Spleen (tissue), 11 donors: ENCODE measurements around the gene NXPH4. TPM values are rescaled to one million over a fixed set of nuclear protein-coding genes. Genes with fewer than 3 reads are reported as not detected.

Experiments used
- DNase-seq: peaks from one replicate; pipeline ENCODE4 v3.0.0-alpha.2; 2020
- H3K27ac ChIP-seq, 8 donors: fragments of 200-600 bp; sonication (generic) in 7 of 8; 1 replicate in 4 of 8; 2 replicates in 4 of 8; pipeline versions ENCODE4 v1.5.0 to v1.8.0; 2016 to 2021; ENCODE audit warnings: inconsistent platforms in 4 of 8, mild to moderate bottlenecking in 4 of 8, moderate library complexity in 1 of 8
- H3K27me3 ChIP-seq, 7 donors: fragments of 200-600 bp; sonication (generic) in 6 of 7; replicated peaks in 1 of 7; 1 replicate in 4 of 7; 2 replicates in 3 of 7; pipeline versions ENCODE4 v1.5.0 to v1.8.0; 2016 to 2021; ENCODE audit warnings: inconsistent platforms in 3 of 7, mild to moderate bottlenecking in 1 of 7
- H3K36me3 ChIP-seq, 6 donors: fragments of 200-600 bp; sonication (generic) in 5 of 6; 1 replicate in 4 of 6; 2 replicates in 2 of 6; pipeline versions ENCODE4 v1.5.0 to v1.8.0; 2016 to 2021; ENCODE audit warnings: inconsistent platforms in 2 of 6
- H3K4me1 ChIP-seq, 6 donors: fragments of 200-600 bp; sonication (generic) in 5 of 6; 1 replicate in 3 of 6; 2 replicates in 3 of 6; pipeline versions ENCODE4 v1.5.0 to v1.8.0; 2016 to 2021; ENCODE audit warnings: inconsistent platforms in 3 of 6
- H3K4me3 ChIP-seq, 8 donors: fragments of 200-600 bp; sonication (generic) in 7 of 8; 1 replicate in 4 of 8; 2 replicates in 4 of 8; pipeline versions ENCODE4 v1.5.0 to v1.8.0; 2016 to 2021; ENCODE audit warnings: inconsistent platforms in 4 of 8, mild to moderate bottlenecking in 4 of 8, moderate library complexity in 2 of 8
- H3K9me3 ChIP-seq, 8 donors: fragments of 200-600 bp; sonication (generic) in 7 of 8; 1 replicate in 4 of 8; 2 replicates in 4 of 8; pipeline versions ENCODE4 v1.5.0 to v1.8.0; 2016 to 2021; ENCODE audit warnings: inconsistent platforms in 4 of 8
- POLR2A ChIP-seq, 3 donors: fragments of 450-650 bp; IDR thresholded peaks; one replicate each; pipeline ENCODE4 v1.5.1; 2017; ENCODE audit warnings: antibody characterized with exemption in 3 of 3, mild to moderate bottlenecking in 1 of 3
- POLR2AphosphoS5 ChIP-seq, 3 donors: sonication (generic); formaldehyde crosslinking; IDR thresholded peaks; one replicate each; pipeline ENCODE4 v1.5.1; 2017; ENCODE audit warnings: antibody characterized with exemption in 3 of 3
- WGBS, 5 donors: extraction: QIAGEN DNeasy Blood & Tissue Kit in 3 of 5; methylation state at CpG; one replicate each; pipeline versions ENCODE4 v1.1.5 to v1.1.7; 2013 to 2018; 5-methylcytosine and 5-hydroxymethylcytosine counted together
- intact Hi-C: fragments of 100-400 bp; cut with DNase I; formaldehyde crosslinking; loops from one replicate; pipeline ENCODE4 v1.15.0; 2023; ENCODE audit warnings: low total_unique reads
- polyA plus RNA-seq, 3 donors: library from polyadenylated mRNA; stranded (reverse); fragments of 200-250 nt; gene quantifications; one replicate each; pipeline ENCODE4 v1.2.1, GENCODE V29; 2013
- total RNA-seq, 7 donors: library from RNA; depleted of rRNA in 3 of 7; stranded (reverse); fragments of >200 nt in 3 of 7; fragmentation: NEBNext Ultra II Directional in 4 of 7; extraction: Animal tissue kit (Norgen Biotek cat#: 25700) in 4 of 7; gene quantifications; one replicate each; pipeline versions ENCODE4 v1.1.0 to v1.2.1, GENCODE V29; 2016 to 2021
- TF ChIP-seq, protein P1 (sequence below), 11 experiments: fragments of 200-600 bp in 7 of 11; fragments of 450-650 bp in 4 of 11; sonication (generic) in 4 of 11; IDR thresholded peaks in 8 of 11; conservative IDR thresholded peaks in 3 of 11; 1 replicate in 7 of 11; 2 replicates in 4 of 11; pipeline versions ENCODE4 v1.4.0 to v1.8.0; 2016 to 2021; ENCODE audit warnings: antibody characterized with exemption in 11 of 11, inconsistent platforms in 4 of 11, mild to moderate bottlenecking in 1 of 11
- donor health status: healthy with polysubstance abuse.
- donor health status: DM: no; HTN: no; CAD: no; lungs with moderate emphysema.
- donor health status: DM: no; HTN: no; CAD: no.
- donor health status: Bipolar disorder and iron deficiency.
- donor health status: healthy.
- donor health status: DM: no; HTN: no; CAD: no.
- donor health status: DM: yes; HTN: yes; CAD: no.

Gene NXPH4
- total and polyA plus RNA-seq, 10 donors = 0.11 to 0.60 (median 0.23) TPM; not detected in 4

DNA sequence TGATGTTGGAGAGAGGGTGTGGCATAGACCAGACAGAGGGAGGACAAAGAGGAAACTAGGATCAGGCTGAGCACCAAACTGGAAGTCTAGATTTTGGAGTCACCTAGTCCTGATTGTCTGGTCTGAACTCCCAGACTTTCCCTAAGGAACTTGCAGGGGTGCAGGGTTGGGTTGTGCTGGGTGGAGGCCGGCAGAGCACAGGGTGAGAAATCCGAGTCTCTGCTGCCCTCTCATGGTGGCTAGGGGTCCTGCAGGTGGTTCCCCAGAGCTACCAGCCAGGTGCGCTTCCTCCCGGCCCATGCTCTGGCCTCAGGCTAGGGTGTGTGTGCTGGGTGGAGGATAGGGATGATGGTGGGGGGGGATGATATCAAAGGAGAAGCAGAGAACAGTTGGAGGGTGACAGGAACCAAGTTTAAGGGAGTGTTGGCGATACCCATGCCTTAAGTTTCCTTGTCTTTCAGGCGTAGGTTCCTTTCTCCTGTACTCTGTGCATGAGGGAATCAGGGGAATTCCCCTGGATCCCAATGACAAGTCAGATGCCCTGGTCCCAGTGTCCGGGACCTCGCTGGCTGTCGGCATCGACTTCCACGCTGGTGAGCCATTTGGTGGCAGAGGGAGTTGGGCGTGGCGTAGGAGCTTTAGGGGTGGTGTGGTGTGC is 33.5 kb upstream of the NXPH4 start:
- peak; percentile 91 for DNase-seq
- H3K27ac ChIP-seq = no peak overlapping the region
- peaks cover 0 to 85% (median 14%) of the 10 kb centered on the region in 6 donors for H3K36me3 ChIP-seq
- no peaks in the 10 kb centered on the region for H3K9me3 ChIP-seq
- H3K4me3 ChIP-seq = no peak overlapping the region
- peak; percentile 34 to 53 (median 40) for TF ChIP-seq POLR2AphosphoS5 (IDR thresholded peaks at IDR 0.05)
- TF ChIP-seq, protein P1, sequence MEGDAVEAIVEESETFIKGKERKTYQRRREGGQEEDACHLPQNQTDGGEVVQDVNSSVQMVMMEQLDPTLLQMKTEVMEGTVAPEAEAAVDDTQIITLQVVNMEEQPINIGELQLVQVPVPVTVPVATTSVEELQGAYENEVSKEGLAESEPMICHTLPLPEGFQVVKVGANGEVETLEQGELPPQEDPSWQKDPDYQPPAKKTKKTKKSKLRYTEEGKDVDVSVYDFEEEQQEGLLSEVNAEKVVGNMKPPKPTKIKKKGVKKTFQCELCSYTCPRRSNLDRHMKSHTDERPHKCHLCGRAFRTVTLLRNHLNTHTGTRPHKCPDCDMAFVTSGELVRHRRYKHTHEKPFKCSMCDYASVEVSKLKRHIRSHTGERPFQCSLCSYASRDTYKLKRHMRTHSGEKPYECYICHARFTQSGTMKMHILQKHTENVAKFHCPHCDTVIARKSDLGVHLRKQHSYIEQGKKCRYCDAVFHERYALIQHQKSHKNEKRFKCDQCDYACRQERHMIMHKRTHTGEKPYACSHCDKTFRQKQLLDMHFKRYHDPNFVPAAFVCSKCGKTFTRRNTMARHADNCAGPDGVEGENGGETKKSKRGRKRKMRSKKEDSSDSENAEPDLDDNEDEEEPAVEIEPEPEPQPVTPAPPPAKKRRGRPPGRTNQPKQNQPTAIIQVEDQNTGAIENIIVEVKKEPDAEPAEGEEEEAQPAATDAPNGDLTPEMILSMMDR (IDR thresholded peaks at IDR 0.05 in 8 of 11, conservative IDR thresholded peaks at IDR 0.05 in 3 of 11) = peak; percentile 86 to 97 (median 94)
- no peak for TF ChIP-seq POLR2A (IDR thresholded peaks at IDR 0.05)
- intact Hi-C loops = loop anchor here (5.0 kb wide), 1 partner anchor 61 kb away; no protein-coding TSS in a partner anchor
- 46 to 66% (median 52%) methylated on average over 13 of the region's 13 CpGs for WGBS, 5 donors
- H3K4me1 ChIP-seq = peaks cover 0 to 6% (median 0%) of the 10 kb centered on the region in 6 donors
- no peaks in the 10 kb centered on the region for H3K27me3 ChIP-seq

- peaks cover 0 to 6% (median 0%) of the 10 kb centered on the region in 6 donors for H3K4me1 ChIP-seq
- intact Hi-C loops = loop anchor here (5.0 kb wide), 1 partner anchor 62 kb away; no protein-coding TSS in a partner anchor
- no peaks in the 10 kb centered on the region for H3K27me3 ChIP-seq
- no peak overlapping the region for H3K4me3 ChIP-seq
- no peak overlapping the region for H3K27ac ChIP-seq
- no peak for DNase-seq
- peaks cover 0 to 85% (median 16%) of the 10 kb centered on the region in 6 donors for H3K36me3 ChIP-seq
- TF ChIP-seq POLR2A (IDR thresholded peaks at IDR 0.05) (no peak), POLR2AphosphoS5 (IDR thresholded peaks at IDR 0.05) (no peak)
- TF ChIP-seq, protein P1 (IDR thresholded peaks at IDR 0.05 in 8 of 11, conservative IDR thresholded peaks at IDR 0.05 in 3 of 11) = no peak
- WGBS, 5 donors = 91 to 93% (median 92%) methylated on average over 8 to 22 of the region's 22 CpGs
- H3K9me3 ChIP-seq = no peaks in the 10 kb centered on the region
These were observed 32.5 kb upstream of the NXPH4 start for GRCh38 chr12:57183939-57184725.

GRCh38 chr12:57185403-57185802 is 31.2 kb upstream of the NXPH4 start:
- no peaks in the 10 kb centered on the region for H3K9me3 ChIP-seq
- TF ChIP-seq POLR2A (IDR thresholded peaks at IDR 0.05) = no peak
- TF ChIP-seq, protein P1 (IDR thresholded peaks at IDR 0.05 in 8 of 11, conservative IDR thresholded peaks at IDR 0.05 in 3 of 11) = no peak
- TF ChIP-seq POLR2AphosphoS5 (IDR thresholded peaks at IDR 0.05) = peak in 1 of 3 donors; percentile 33
- no peak overlapping the region for H3K4me3 ChIP-seq
- no peak for DNase-seq
- intact Hi-C loops = no loop called here
- 90 to 97% (median 91%) methylated on average over 7 to 25 of the region's 25 CpGs for WGBS, 5 donors
- no peak overlapping the region for H3K27ac ChIP-seq
- H3K4me1 ChIP-seq = peaks cover 0 to 6% (median 0%) of the 10 kb centered on the region in 6 donors
- H3K36me3 ChIP-seq = peaks cover 0 to 85% (median 16%) of the 10 kb centered on the region in 6 donors
- H3K27me3 ChIP-seq = no peaks in the 10 kb centered on the region
